ENCODE data around the gene HSPA9.

Gene HSPA9

DNA sequence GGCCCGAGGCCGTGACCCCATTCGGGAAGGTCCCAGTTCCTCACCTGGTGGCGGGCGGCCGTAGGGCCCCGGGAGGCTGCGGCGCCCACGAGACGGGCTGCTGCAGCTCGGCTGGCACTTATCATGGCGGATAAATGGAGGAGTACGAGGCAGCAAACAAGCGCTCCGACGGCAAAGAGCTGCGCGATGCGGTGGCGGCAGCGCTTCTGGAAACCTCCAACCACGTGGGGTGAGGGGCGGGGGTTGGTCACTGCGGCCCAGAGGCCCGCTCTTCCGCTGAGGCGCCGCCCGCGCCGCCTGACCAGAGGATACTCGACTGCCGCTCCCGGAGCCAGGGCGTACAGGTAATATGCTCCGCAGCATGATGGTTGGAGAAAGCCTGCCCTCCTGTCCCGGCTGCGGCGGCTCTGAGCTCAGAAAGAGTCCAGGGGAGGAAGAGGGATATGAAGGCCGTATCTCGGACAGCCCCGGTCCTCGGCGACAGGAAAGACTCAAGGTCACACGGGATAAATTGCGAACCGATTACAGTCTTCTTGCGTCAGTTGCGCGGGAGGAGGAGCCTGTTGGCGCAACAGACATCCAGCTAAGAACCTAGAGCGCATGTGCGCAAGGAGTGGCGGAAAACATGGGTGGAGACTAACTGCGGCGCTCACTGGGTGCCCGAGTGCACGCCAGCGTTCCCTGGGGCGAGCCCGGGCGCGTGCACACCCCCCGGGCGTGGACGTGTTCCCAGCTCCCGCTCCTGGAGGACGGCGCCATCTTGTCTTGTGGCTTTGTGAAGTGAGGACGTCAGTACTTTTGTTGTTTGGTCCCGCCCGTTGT, at the start of gene HSPA9:
HSPA9 (minus strand) TSS at position 208 of the 822 bp plus-strand sequence; CDS start at position 125, 83 bp downstream.
- peak; percentile 97 for DNase-seq

DNA sequence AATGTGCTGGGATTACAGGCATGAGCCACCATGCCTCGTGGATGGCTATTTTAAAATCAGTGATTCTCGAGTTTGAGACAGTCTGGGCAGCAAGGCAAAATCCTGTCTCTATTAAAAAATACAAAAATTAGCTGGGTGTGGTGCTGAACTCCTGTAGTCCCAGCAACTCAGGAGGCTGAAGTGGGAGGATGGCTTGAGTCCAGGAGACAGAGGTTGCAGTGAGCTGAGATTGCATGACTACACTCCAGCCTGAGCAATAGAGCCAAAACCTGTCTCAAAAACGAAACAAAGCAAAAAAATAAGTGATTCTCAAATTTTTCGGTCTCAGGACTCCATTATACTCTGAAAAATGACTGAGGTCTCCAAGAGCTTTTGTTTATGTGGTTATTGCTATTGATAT, 47.9 kb upstream of the HSPA9 start:
- no peak for DNase-seq

DNA sequence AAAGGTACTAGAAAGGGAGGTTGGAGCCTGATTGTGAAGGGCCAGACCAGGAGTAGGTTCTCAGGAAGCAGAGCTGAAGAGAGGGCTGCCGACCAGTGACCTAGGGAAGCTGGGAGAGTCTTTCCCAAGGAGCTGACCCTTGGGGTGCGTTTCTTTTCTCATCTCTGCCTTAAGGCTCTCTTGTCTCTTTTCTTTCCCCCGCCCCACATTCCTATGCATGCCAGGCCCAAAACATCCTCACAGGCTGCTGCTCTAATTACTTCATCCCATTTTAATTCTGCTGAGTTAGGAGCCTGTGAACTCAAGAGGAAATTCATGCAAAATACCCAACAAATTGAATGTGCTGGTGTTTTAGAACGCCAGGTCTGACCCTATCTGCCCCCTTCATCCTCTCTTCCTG, 46.9 kb upstream of the HSPA9 start:
- no peak for DNase-seq

DNA sequence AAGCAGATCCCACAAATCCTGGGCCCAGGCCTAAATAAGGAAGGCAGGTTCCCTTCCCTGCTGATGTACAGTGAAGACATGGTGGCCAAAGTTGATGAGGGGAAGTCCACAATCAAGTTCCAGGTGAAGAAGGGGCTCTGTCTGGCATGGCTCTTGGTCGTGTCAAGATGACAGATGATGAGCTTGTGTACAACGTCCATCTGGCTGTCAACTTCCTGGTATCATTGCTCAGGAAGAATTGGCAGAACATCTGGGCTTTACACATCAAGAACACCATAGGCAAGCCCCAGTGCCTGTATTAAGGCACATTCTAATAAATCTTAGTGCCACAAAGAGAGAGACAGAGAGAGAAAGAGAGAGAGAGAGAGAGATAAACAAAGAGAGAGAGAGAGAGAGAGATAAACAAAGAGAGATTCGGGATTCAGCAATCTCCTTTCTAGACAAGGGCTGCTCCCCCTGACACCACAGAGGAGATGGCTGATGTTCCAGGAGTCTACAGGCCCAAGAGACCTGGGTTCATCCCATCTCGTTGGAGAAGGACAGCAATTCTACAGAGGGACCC, 45.5 kb upstream of the HSPA9 start:
- no peak for DNase-seq

DNA sequence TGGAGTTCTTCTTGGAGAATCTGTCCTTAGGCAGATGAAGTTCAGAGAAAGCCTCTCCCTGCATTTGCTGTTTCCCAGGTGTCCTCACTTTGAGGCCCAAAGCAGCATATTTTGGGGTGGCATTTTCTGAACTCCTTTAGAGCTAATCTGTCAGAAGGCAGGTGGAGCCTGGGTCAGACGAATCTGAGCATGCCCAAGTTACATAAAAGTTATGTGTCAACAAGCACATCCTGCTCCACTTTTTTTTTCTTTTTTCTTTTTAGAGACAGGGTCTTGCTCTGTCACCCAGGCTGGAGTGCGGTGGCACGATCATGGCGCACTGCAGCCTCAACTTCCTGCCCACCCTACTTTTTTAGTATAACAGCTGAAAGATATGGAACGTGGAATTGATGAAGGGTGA, 41.3 kb upstream of the HSPA9 start:
- DNase-seq, result no peak

DNA sequence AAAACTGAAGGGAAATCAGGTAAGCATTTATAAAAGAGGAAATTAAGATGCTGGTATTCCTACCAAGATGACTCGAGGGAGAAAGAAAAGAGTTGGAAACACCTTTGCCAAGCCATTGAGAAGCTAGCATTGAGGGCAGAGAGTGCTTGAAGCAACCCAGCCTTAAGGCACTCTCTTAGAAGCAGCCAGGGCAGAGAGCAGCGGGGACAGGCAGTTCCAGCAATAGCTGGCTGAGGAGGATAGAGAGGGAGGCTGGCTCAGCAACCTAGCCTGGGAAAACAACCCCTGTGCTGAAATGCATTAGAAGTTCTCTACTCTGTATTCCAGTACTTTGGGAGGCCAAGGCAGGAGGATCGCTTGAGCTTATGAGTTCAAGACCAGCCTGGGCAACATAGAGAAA, 40.3 kb upstream of the HSPA9 start:
- DNase-seq, result no peak

DNA sequence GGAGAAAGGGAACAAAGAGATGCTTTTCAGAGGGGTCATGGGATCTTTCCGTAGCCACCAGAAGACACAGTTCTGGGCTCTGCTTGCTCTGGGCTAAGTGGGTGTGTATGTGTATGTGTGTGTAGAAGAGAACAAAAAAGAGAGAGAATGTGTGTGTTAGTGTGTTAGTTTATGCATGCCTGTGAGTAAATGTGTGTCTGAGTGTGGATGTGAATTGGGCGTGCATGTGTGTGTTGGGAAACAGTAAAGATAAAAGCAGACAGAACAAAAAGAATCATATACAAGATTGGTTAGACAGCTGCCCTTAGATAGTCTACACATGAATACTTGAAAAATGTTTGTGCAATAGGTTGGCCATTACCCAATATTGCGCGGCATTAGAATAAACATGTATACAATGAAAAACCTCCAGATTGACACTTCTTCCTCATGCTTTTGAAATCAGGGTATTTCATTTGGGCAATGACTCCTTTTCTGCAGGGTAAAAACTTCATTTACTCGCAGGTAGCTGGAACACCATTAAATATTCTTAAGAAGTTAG, 36.5 kb upstream of the HSPA9 start:
- peak; percentile 39 for DNase-seq

DNA sequence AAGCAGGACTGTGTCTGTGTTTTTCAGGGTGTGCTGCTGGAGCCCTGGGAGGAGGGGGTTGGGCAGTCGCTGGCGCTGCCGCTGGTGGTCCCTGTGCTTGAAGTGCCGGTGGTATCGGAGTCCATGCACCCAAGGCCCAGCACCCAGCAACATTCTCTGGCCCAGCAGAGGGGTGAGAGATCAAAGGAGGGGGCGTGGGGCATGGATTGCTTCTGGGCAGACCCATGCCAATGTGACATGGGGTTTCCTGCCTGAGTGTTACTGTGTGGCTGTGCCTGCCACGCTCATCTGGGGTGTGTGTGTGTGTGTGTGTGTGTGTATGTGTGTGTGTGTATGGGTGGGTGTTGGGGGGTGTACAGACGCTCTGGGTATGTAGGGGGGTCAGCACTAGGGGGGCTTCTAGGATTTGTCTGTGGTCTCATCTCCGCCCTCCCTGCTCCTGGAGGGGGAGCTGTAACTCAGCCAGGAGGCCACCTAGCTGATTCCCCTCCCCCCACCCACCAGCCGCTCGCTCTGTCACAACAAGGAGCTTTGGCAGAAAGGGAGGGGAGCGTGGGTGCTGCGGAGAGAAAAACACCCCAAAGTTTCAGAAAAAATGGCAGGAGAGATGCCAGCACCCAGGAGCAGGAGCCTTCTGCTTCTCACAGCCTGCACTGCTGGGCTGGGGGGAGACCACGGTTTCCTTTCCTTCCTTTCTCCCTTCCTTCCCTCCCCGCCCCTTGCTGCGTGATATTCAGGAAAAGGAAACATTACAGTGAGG, 35.9 kb upstream of the HSPA9 start:
- DNase-seq, result peak; percentile 51

DNA sequence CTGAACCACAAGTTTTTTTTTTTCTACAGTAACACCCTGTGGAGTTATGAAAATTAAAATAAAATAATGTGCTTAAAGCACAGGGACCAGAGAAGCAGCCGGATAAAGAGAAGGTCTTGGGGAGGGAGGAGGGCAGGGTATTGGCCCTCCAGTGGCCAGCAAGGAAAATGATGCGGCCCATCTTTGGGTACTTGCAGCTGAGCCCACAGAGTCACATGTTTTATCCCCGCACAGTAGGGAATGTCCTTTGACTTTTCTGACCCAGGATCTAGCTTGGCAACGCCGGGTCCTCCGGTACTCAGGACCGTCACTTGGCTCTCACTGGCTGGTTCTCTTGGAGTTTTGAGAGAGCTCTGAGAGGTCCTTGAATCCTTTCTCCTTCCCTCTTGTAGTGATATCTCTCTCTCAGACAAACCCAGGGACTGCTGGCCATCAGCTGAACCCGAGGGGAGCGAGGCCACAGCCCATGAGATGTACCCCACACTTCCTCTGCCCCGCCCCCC, 35.3 kb upstream of the HSPA9 start:
- DNase-seq, result no peak

DNA sequence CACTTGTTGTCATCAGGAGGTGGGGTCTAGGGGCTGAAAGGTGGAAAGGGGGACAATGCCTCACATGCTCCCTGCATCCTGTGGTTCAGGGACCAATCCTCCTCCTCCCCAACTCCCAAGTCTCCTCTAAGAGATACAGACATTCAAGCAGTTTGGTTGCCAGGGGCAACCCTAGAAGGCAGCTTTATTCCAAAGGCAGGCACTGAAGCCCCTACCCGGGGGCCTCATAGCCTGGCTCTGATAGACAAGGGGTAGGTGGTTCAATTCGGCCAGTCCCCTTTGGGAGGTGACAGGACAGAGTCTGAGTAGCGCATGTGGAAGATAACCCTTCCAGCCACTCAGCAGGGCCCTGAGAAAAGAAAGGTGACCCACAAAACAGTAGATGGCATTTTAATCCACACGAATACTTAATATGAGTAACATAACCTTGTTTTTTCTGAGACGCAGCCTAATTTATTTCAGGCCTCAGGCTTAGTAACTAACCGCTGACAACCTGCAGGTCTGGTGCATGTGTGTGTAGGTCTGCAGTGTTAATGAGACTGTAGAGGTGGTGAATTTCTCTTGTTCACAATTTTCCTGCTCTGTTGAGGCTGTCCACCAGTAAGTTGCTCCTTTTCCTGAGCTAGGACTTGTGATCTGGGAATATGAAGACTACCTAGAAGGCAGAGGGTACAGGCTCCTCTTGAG, 31.3 kb upstream of the HSPA9 start:
- peak; percentile 6 for DNase-seq

DNA sequence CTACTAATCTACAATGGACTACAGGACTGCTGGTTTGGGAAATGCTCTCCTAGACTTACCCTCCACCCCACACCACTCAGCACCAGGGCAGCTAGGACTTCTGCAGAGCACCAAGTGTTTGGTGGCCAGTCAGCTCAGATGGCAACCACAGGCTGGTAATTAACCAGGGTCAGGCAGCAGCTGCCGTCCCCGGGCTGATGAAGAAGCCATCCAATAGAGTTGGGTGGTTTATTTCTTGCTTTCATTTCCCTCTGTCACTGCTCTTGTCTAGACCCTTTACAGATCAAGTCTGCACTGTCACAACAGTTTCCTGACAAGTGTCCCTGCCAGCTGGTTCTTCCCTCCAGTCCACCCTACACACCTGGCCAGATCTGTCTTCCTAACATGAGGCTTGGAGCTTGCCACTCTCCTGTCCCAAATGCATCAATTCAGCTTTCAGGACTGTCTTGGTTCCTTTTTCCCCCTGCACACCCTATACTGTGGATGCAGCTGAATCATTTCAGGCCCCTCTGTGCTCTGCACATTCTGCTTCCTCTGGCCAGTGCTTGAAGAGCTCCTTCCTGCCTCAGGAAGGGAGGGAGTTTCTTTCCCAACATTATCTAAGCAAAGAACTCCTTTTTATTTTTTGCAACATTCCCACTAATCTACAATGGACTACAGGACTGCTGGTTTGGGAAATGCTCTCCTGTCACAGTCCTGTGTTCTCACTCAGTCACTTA, 30.2 kb upstream of the HSPA9 start:
- no peak for DNase-seq

DNA sequence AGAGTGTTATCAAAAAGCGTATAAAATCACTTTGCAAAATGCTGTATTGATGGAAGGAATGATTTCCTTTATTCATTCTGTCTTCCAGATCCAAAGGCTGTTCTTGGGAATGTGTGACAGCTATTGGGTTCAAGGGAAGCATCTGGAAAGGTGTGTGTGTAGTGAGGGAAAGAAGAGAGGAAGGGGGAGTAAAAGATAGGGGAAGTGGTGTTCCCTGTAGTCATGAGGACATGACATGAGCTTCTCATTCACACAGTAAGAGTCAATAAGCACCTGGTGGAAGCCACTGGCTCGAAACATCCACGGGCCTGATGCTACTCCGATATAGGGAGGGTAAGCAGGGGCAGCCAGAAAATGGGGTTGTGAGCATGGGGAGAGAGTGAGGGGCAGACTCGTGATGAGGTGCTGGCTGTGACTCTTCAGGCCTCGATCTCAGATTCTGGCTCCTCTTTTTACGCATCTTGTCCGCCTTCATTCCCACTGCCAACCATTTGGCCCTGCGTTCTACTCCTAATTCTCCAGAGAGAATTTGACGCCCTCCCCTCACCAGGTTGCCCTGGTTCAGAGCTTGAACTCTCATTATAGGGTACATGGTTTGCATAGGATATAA, 29.1 kb upstream of the HSPA9 start:
- DNase-seq, result no peak

DNA sequence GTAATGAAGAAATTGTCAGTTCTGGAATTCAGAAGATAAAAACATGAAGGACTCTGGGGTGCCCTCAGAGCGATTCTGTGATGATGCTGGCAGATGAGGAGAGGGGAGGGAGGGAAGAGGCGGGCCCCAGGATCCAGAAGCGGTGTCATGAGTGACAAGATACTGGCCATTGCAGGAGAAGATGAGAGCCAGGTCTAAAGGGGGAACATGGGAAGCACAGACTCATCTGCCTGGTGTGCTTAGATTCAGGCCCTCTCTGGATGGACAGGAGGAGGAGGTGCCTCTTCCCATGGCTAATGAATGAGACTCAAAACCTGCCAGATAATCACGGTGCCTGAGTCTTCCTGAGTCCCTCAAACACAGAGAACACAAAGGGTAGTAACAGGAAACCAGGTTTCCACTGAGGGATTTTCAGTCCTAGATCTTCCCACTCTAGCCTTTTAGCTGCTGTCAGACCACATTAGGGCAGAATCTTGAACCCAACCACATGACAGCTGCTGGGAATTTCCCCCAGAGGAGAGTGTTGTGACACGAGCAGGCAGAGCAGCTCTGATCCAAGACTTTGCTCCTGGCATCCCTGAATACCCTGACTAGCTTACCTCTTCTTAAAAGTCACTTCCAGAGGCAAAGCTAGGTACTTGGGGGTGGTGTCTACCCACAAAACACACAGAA, 28.2 kb upstream of the HSPA9 start:
- DNase-seq, result no peak

DNA sequence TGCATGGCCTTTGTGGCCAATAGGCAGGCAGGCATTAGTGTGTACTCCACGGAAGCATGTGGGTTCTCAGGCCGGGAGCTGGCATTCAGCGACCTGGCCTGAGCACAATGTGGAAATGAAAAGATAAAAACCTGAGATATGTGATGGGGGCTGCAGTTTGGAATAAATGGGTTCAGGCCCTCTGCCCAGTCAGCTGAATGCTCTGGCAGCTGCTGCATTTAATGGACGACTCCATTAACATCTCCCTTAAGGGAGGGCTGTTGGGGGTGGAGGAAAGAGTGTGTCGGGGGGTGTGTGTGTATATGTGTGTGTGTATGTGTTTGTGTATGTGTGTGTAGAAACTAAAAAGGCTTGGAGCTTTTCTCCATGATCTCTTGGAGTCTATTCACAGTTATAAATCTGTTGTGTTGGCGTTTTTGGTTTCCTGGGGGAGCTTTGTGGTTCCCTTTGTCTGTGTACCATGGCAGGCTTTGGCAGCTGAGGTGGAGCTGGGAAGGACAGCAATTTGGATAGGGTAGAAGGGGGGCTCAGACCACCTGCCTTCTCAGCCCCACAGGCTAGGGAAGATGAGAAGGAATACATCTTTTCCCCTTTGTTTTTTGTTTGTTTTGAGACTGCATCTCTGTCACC, 27.3 kb upstream of the HSPA9 start:
- peak; percentile 24 for DNase-seq

DNA sequence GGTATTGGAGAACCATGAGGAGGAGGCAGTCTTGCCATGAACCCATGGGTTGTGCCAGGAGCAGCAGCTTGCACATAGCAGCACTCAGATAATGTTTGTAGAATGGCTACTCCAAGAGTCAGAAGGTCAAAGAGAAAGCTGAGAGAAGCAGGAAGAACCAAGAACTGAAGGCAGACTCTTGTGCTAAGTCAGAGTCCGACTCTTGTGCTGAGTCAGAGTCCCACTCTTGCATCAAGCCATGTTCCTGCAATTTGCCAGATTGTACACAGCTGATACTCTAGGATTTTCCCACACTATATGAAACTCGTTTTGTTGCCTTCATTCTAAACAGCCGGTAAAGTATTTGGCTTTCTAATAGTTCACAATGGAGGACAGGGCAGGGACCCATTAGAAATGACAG, 26.2 kb upstream of the HSPA9 start:
- DNase-seq, result no peak

DNA sequence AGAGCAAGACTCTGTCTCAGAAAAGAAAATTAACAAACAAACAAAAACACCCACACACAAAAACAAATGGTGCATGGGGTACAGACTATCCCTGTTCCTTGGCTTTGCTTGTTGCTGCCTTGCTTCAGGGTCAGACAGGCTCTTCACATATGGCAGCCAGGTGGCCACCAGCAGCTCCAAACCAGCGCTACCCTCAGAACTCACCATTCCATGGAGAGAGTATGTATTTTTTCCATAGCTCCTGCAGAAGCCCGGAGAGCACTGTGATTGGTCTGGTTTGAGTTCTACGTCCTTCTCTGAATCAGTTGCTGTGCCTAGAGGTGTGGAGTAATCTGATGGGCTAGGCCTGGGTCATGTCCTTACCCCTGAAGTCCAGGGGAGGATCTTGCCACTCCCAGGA, 25.2 kb upstream of the HSPA9 start:
- no peak for DNase-seq

DNA sequence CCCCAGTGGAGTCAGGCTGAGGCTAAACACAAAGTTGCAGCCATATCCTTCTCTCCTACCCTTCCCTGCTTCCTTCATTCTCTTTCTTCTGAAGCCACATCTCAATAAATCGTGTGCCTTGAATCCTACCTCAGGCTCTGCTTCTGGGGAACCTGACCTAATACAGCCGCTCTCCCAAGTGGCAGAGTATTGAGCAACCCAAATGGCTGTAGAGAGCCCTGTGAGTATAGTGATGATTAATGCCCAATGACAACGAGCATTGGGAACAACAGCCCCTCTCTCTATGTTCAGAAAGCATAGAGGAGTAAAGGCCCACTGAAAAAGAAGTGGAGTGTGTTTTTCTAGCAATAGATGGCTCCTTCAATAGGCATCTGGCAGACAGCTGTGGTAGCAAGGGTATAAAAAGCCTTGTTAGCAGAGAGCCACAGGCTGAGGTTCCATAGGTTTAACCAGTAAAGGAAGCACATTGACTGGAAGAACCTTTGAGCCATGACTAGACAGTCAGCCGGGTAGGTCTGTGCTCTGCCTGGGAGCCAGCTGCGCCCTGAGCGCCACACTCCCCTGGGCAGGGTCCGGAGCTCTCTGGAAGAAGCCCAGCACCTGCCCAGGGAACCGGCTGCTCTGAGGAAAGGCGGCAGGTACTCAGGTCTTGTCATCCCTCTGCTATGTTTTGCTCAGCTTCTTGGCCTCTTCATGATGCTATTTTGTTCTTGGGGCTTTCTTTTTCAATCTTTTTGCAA, 22.6 kb upstream of the HSPA9 start:
- no peak for DNase-seq

DNA sequence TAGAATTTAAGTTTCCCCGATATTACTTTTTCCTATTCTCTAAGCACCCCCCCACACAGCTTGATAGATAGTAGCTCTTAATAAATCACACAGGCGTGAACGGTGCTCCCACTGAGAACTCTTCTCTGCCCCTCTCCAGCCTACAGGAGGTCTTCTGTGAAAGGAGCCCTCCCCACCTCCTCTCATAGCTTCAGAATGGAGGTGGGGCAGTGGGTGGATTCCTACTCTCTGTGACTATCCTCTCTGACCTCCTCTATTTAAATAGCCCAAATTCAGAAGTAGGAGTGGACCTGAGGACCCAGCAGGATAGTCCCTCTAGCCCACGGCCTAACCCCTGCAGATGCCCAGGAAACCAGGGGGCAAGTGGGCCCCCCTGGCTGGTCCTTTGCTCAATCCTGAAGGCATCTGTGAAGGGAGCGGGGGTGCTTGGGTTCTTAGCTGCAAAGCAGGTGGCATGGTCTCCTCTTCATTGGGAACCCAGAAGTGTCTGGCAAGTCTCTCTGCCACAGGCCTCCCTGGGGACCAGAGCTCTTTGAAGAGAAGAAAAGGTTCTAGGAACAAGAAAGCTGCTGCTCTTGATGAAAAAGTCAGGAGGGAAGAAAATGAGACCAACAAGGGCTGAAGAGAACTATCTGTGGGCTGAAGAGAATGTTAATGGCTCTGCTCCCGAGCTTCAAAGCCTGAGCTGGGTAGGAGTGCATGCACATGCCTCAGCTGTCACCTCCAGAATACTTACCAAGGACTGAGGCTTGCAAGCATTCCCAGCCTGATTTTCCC, 21.1 kb upstream of the HSPA9 start:
- DNase-seq, result no peak

DNA sequence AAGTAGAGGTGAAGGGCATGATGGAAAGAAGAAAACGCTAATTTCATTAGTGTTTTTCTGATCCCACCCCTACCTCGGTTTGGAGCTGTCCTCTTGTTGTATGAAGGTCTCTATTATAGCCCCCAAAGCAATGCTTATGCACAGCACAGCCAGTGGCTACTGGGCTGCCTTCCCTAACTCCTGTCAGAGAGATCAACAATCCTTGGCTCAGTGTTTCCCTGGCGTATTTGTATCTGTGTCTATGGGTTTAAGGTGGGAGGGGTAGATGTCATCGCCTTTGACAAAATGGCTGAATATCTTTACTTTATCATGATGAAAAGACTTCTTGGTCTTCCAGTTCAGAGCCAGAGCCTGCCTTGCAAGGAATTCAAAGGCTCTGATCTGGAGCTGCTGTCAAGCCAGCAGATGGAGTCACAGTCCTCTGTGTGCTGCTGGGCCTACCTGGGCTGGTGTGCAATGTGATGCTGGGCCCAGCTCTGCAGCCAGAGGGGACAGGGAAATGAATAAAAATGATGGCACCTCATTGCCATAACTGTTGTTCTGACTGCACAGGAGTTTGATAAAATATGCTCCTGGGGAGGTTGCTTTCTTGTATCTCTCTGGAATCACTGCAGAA, 20.1 kb upstream of the HSPA9 start:
- DNase-seq, result no peak

Data from NCI-H2227 treated with DMSO at 0.1 percent for 48 hours (cell line).